HCT116 (cell line): ENCODE data around the gene OR2D3. TPM values are rescaled to one million over a fixed set of nuclear protein-coding genes. Genes with fewer than 3 reads are reported as not detected.

Experiments
- ATAC-seq: fragments of 200-7000 bp; cut with Tn5 transposase; 2 replicates; pipeline ENCODE4 v1.9.1; 2020; ENCODE audit warnings: mild to moderate bottlenecking, moderate library complexity
- BruUV-seq: library from RNA; stranded (reverse); fragments of 400-500 nt; replicated peaks from 2 replicates; lab custom pipeline; 2021; lab: Mats Ljungman, UMichigan
- CTCF ChIA-PET: fragments of 300-600 bp; sonication (Branson Sonifier 250); formaldehyde crosslinking; loops from one replicate; lab custom pipeline; 2021; ENCODE audit warnings: antibody characterized with exemption; lab: Charles Lee
- POLR2A ChIA-PET: fragments of 300-600, 350-600 bp; sonication (Branson Sonifier 250); formaldehyde crosslinking; loops from one replicate; lab custom pipeline; 2021; ENCODE audit warnings: antibody characterized with exemption; lab: Charles Lee
- RAD21 ChIA-PET, 2 experiments: fragments of 300-600 bp; sonication (Branson Sonifier 250); formaldehyde crosslinking; loops; one replicate each; lab custom pipeline; 2023; ENCODE audit warnings: low total read pairs in 2 of 2; ENCODE audit not compliant: uncharacterized antibody in 2 of 2, unreplicated experiment in 2 of 2, low non-redundant PET in 1 of 2; lab: Charles Lee
- DNase-seq: peaks from one replicate; pipeline ENCODE4 v3.0.0-alpha.2; 2010; ENCODE audit warnings: low read depth, low spot score
- H2AFZ ChIP-seq: fragments of 200-600 bp; shearing (Covaris generic), sonication (generic); 2 replicates; pipeline ENCODE4 v1.6.1; 2017; ENCODE audit warnings: low read depth, mixed run types, mixed read lengths, antibody characterized with exemption, low read length; ENCODE audit not compliant: poor library complexity, severe bottlenecking
- H3K27ac ChIP-seq: 2 replicates; pipeline ENCODE4 v1.5.1; 2012; ENCODE audit warnings: low read depth, low read length
- H3K27me3 ChIP-seq: fragments of 200-600 bp; sonication (generic); 2 replicates; pipeline ENCODE4 v1.6.1; 2016; ENCODE audit warnings: mixed run types, low read length, mixed read lengths; ENCODE audit not compliant: insufficient read depth
- H3K36me3 ChIP-seq, 2 experiments: fragments of 200-500 bp in 1 of 2; fragments of 200-600 bp in 1 of 2; sonication (Bioruptor generic) in 1 of 2; sonication (generic) in 1 of 2; 2 replicates each; pipeline versions ENCODE4 v1.5.1 to v1.6.1; 2014 to 2016; ENCODE audit warnings: low read length in 2 of 2, inconsistent platforms in 1 of 2, mixed read lengths in 1 of 2, mixed run types in 1 of 2; ENCODE audit not compliant: insufficient read depth in 2 of 2, control insufficient read depth in 1 of 2
- H3K4me1 ChIP-seq, 2 experiments: fragments of 200-600 bp in 1 of 2; sonication (generic) in 1 of 2; 2 replicates each; pipeline versions ENCODE4 v1.5.1 to v1.6.1; 2012 to 2017; ENCODE audit warnings: low read length in 2 of 2, inconsistent platforms in 1 of 2, mild to moderate bottlenecking in 1 of 2, mixed read lengths in 1 of 2, mixed run types in 1 of 2, moderate library complexity in 1 of 2; ENCODE audit not compliant: insufficient read depth in 2 of 2, control insufficient read depth in 1 of 2
- H3K4me2 ChIP-seq: fragments of 200-600 bp; sonication (generic); 2 replicates; pipeline ENCODE4 v1.6.1; 2017; ENCODE audit warnings: mixed run types, low read length, mixed read lengths
- H3K4me3 ChIP-seq, 2 experiments: fragments of 200-600 bp in 1 of 2; sonication (generic) in 1 of 2; replicated peaks in 1 of 2; 2 replicates each; pipeline ENCODE4 v1.5.1; 2011 to 2016; ENCODE audit warnings: low read length in 2 of 2, control low read depth in 1 of 2, low read depth in 1 of 2, mild to moderate bottlenecking in 1 of 2, mixed read lengths in 1 of 2, mixed run types in 1 of 2
- H3K79me2 ChIP-seq: fragments of 200-600 bp; sonication (generic); 2 replicates; pipeline ENCODE4 v1.6.1; 2017; ENCODE audit warnings: mild to moderate bottlenecking, mixed run types, low read length, moderate library complexity, mixed read lengths; ENCODE audit not compliant: insufficient read depth
- H3K9ac ChIP-seq: fragments of 200-600 bp; sonication (generic); 2 replicates; pipeline ENCODE4 v1.6.1; 2016; ENCODE audit warnings: low read length, mixed read lengths
- H3K9me2 ChIP-seq: fragments of 200-600 bp; sonication (generic), shearing (Covaris generic); 2 replicates; pipeline ENCODE4 v1.6.1; 2017; ENCODE audit warnings: mixed run types, mild to moderate bottlenecking, moderate library complexity; ENCODE audit not compliant: insufficient read depth
- H3K9me3 ChIP-seq, 2 experiments: fragments of 200-500 bp in 1 of 2; fragments of 200-600 bp in 1 of 2; sonication (Bioruptor generic) in 1 of 2; sonication (generic) in 1 of 2; 2 replicates each; pipeline ENCODE4 v1.6.1; 2014 to 2017; ENCODE audit warnings: low read length in 2 of 2, mixed read lengths in 2 of 2, inconsistent platforms in 1 of 2, low read depth in 1 of 2, mild to moderate bottlenecking in 1 of 2, mixed run types in 1 of 2, moderate library complexity in 1 of 2; ENCODE audit not compliant: control insufficient read depth in 1 of 2, insufficient read depth in 1 of 2
- H4K20me1 ChIP-seq: fragments of 200-600 bp; sonication (generic), shearing (Covaris generic); 2 replicates; pipeline ENCODE4 v1.6.1; 2017; ENCODE audit warnings: mixed run types, mild to moderate bottlenecking, moderate library complexity; ENCODE audit not compliant: insufficient read depth
- CBX3 ChIP-seq: IDR thresholded peaks from 2 replicates; pipeline ENCODE4 v1.6.1; 2012; ENCODE audit warnings: low read depth
- CEBPB ChIP-seq: IDR thresholded peaks from 2 replicates; pipeline ENCODE4 v1.6.1; 2012; ENCODE audit warnings: low read depth
- CTCF ChIP-seq, 3 experiments: fragments of 200-600 bp in 1 of 3; sonication (generic) in 1 of 3; IDR thresholded peaks in 2 of 3; conservative IDR thresholded peaks in 1 of 3; 2 replicates each; pipeline ENCODE4 v1.5.1; 2012 to 2017; ENCODE audit warnings: low read depth in 2 of 3, low read length in 2 of 3, antibody characterized with exemption in 1 of 3, borderline replicate concordance in 1 of 3, control low read depth in 1 of 3, mild to moderate bottlenecking in 1 of 3, mixed read lengths in 1 of 3, mixed run types in 1 of 3, moderate library complexity in 1 of 3; ENCODE audit not compliant: insufficient read depth in 1 of 3
- EGR1 ChIP-seq: IDR thresholded peaks from 2 replicates; pipeline ENCODE4 v1.6.1; 2012; ENCODE audit warnings: low read depth
- ELF1 ChIP-seq: IDR thresholded peaks from 2 replicates; pipeline ENCODE4 v1.6.1; 2012; ENCODE audit warnings: low read depth, borderline replicate concordance
- EZH2 ChIP-seq: fragments of 200-600 bp; sonication (generic); IDR thresholded peaks from 2 replicates; pipeline ENCODE4 v1.6.1; 2017; ENCODE audit warnings: antibody characterized with exemption, mixed run types
- FOSL1 ChIP-seq: IDR thresholded peaks from 2 replicates; pipeline ENCODE4 v1.6.1; 2012; ENCODE audit warnings: low read depth
- MAX ChIP-seq: IDR thresholded peaks from 2 replicates; pipeline ENCODE4 v1.6.1; 2012
- POLR2AphosphoS5 ChIP-seq: IDR thresholded peaks from 2 replicates; pipeline ENCODE4 v1.6.1; 2011; ENCODE audit warnings: mild to moderate bottlenecking, low read depth, low read length, moderate library complexity
- RAD21 ChIP-seq: IDR thresholded peaks from 2 replicates; pipeline ENCODE4 v1.6.1; 2012; ENCODE audit warnings: low read depth, mild to moderate bottlenecking
- REST ChIP-seq: IDR thresholded peaks from 2 replicates; pipeline ENCODE4 v1.6.1; 2012; ENCODE audit warnings: low read depth
- SIN3A ChIP-seq: IDR thresholded peaks from 2 replicates; pipeline ENCODE4 v1.6.1; 2012; ENCODE audit warnings: low read depth
- SP1 ChIP-seq: IDR thresholded peaks from 2 replicates; pipeline ENCODE4 v1.6.1; 2012; ENCODE audit warnings: low read depth
- SRF ChIP-seq: IDR thresholded peaks from 2 replicates; pipeline ENCODE4 v1.6.1; 2012; ENCODE audit warnings: low read depth
- TCF7L2 ChIP-seq: IDR thresholded peaks from 2 replicates; pipeline ENCODE4 v1.7.0; 2011; ENCODE audit warnings: borderline replicate concordance, inconsistent platforms; ENCODE audit not compliant: insufficient read depth, insufficient read length; ENCODE audit errors: extremely low read depth
- ZBTB33 ChIP-seq: IDR thresholded peaks from 2 replicates; pipeline ENCODE4 v1.6.1; 2011; ENCODE audit warnings: mild to moderate bottlenecking, low read length, moderate library complexity; ENCODE audit not compliant: insufficient replicate concordance; ENCODE audit errors: extremely low read depth
- ZNF274 ChIP-seq: fragments of 200-500 bp; sonication (Bioruptor generic); IDR thresholded peaks from 2 replicates; pipeline ENCODE4 v1.6.1; 2014; ENCODE audit warnings: mild to moderate bottlenecking, low read depth, low read length, inconsistent platforms
- intact Hi-C: fragments of 100-400 bp; cut with micrococcal nuclease; formaldehyde crosslinking; loops from 2 replicates; pipeline ENCODE4 v1.10.0; 2022
- total RNA-seq: library from RNA; stranded (reverse); gene quantifications from one replicate; pipeline ENCODE4 v1.2.1, GENCODE V29; 2021; ENCODE audit not compliant: unreplicated experiment

The OR2D3 gene
- total RNA-seq, 1 experiment from 2014 or later = not detected

- no peak overlapping the region for H2AFZ ChIP-seq
- H3K27me3 ChIP-seq = peaks cover 49% of the 10 kb centered on the region
- H3K4me3 ChIP-seq = no peak overlapping the region
- no peak overlapping the region for H3K27ac ChIP-seq
- DNase-seq = no peak
- intact Hi-C loops = no loop called here
- ChIA-PET RAD21 (no interaction called here), POLR2A (no interaction called here), CTCF (no interaction called here)
- H3K36me3 ChIP-seq = no peaks in the 10 kb centered on the region
- BruUV-seq = no TSS peak
- no peak overlapping the region for H3K4me2 ChIP-seq
- no peaks in the 10 kb centered on the region for H3K9me3 ChIP-seq
- H4K20me1 ChIP-seq = no peaks in the 10 kb centered on the region
- TF ChIP-seq CBX3 (no peak), TCF7L2 (no peak), SRF (no peak), RAD21 (no peak), MAX (no peak), CTCF (IDR thresholded peaks at IDR 0.05 in 2 of 3, conservative IDR thresholded peaks at IDR 0.05 in 1 of 3; ENCODE audit: borderline replicate concordance in 1 of 3, insufficient read depth in 1 of 3, low read depth in 2 of 3, low read length in 2 of 3) (no peak), ELF1 (no peak), SP1 (no peak), SIN3A (no peak), POLR2AphosphoS5 (no peak), ZBTB33 (no peak), CEBPB (no peak), FOSL1 (no peak), EZH2 (no peak), EGR1 (no peak), ZNF274 (no peak), REST (no peak)
- no peaks in the 10 kb centered on the region for H3K4me1 ChIP-seq
- no peak for ATAC-seq
- no peak overlapping the region for H3K9ac ChIP-seq
- H3K9me2 ChIP-seq = no peaks in the 10 kb centered on the region
- no peaks in the 10 kb centered on the region for H3K79me2 ChIP-seq
Measured at GRCh38 chr11:6895010-6895409, 25.8 kb upstream of the OR2D3 start.
